Femur (tissue), 1 donor: ENCODE data around the gene SLC27A3.

Experiments
- DNase-seq: peaks from one replicate; pipeline ENCODE4 v3.0.0-alpha.2; 2017

SLC27A3 gene

DNA sequence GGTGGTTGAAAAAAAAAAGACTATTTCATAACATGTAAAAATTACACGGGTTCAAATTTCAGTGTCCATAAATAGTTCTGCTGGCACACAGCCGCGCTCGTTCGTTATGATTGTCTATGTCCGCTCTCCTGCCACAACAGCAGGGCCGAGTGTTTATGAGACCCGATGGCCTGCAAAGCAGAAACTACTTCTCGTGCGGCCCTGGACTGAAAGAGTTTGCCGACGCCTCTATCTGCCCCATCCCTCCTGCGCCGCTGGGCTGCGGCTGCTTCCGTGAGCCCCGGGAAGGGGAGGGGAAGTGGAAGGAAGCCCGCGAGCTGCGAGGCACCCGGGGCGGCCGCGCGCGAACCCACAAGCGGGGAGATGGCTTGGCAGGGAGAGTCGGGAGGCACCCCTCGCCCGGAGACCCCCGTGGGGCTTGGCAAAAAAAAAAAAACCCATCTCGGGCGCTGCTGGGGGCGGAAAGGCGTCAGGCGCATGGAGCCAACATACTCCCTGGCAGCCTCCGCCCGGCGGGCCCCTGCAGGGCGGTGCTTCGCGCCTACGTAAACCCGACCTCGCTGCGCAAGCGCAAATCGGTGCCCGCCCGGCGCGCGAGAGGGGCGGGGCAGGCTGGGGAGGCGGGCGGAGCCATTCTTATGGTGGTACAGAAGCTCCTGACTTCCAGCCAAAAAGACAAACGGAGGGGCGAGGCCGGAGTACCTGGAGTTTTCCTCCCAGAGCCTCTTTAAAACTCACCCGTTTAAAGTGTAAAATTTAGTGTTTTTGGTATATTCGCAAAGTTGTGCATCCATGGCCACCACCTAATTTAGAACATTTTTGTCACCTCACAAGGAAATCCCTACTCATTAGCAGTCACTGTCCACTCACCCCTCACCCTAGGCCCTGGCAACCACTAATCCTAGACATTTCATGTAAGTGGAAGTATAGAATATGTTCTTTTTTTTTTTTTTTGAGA, 8.3 kb downstream of the SLC27A3 start:
- DNase-seq: peak; percentile 95

DNA sequence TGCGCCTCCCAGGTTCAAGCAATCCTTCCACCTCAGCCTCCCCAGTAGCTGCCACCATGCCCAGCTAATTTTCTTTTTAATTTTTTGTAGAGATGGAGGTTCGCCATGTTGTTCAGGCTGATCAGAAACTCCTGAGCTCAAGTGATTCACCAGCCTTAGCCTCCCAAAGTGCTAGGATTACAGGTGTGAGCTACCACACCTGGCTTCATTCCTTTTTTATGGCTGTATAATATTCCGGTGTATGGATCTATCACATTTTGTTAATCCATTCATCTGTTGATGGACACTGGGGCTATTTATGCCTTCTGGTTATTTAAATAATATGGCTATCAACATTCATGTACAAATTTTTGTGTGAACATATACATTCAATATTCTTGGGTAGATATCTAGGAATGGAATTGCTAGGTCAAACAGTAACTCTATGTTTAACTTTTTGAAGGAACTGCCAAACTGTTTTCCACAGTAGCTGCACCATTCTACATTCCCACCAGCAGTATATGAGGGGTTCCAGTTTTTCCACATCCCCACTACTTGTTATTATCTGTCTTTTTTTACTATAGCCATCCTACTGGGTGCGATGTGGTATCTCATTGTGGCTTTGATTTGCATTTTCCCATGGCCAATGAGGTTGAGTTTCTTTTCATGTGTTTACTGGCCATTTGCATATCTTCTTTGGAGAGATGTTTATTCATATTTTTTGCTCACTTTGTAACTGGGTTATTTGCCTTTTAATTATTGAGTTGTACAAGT, 11.0 kb downstream of the SLC27A3 start:
- DNase-seq: no peak

DNA sequence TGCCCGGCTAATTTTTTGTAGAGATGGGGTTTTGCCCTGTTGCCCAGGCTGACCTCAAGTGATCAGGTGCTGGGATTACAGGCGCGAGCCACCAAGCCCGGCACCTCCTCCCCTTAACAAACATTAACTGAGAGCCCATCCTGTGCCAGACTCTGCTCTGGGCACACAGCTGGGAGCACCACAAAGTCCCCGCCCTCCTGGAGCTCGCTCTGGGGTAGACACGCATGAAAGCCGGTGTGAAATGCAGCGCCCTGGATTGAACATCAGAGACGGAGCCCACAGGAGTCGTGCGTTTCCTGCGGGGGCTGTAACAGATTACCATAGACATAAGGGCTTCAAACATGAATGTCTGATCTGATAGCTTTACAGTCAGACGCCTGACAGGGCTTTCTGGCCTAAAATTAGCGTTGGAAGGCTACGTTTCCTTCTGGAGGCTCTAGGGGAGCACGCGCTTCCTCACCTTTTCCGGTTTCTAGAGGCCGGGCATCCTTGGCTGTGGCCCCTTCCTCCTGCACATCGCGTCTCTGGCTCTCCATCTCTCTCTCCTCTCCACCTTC, 14.3 kb downstream of the SLC27A3 start:
- no peak for DNase-seq

DNA sequence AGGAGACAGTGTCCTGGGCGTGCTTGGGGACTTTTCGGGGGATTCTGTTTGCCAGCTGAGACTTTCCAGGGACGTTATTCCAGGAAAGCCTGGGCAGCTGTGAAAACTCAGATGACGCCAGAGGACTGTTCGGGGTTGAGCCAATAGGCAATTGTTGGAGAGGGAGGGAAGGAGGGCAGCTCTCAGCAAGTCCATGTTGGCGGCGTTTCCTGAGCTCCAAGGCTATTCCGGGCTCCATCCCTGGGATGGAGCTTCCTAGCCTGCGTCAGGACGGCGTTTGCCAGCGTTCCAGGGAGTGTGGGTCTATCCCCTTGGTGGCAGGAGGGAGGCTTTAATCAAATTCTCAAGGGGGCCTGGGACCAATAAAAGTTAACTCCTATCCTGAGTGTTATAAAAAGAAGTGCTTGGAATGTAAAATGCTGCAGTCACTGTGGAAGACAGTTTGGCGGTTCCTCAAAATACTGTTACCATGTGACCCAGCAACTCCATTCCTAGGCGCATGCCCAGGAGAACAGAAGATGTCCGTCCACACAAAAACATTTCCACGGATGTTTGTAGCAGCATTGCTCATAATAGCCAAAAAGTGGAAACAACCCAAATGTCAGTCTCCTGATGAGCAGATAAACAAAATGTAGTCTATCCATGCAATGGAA, 15.2 kb downstream of the SLC27A3 start:
- DNase-seq: peak; percentile 93

DNA sequence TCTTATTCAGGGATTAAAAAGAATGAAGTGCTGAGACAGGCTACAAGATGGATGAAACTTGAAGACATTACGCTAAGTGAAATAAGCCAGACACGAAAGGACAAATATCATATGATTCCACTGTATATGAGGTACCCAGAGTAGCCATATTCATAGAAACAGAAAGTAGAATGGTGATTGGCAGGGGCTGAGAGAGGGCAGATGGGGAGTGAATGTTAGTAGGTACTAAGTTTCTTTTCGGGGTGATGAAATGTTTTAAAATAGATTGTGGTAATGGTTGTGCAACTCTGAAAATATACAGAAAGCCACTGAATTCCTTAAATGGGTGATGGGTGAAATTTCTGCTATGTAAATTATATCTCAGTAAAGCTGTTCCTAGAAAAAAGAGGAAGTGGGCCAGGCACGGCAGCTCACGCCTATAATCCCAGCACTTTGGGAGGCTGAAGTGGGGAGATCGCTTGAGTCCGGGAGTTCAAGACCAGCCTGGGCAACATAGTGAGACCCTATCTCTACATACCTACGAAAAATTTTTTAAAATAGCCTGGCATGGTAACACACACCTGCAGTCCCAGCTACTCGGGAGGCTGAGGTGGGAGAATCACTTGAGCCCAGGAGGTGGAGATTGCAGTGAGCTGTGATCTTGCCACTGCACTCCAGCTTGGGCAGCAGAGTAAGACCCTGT, 15.9 kb downstream of the SLC27A3 start:
- no peak for DNase-seq

DNA sequence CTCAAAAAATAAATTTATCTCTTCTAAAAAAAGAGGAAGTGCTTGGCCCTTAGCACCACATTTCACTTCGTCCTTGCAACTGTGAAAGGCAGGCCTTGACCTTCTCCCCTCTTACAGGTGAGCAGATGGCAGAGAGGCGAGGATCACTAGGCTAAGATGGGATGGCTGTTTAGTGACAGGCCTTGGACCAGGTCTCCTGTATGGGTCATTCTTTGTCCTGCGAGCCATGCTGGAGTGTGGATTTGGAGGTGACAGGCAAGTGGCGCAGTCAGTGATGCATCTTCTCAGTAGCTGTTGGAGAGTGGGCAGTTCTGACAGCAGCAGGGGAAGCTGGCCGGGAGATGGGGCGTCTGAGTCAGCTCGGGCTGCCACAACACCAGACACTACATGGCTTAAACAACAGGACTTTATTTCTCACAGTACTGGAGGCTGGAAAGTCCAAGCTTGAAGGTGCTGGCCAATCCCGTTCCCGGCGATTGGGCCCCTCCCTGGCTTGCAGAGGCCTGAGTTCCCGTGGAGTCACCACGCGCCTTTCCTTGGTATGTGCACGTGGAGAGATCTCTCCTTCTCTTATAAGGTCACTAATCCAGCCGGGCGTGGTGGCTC, 16.5 kb downstream of the SLC27A3 start:
- no peak for DNase-seq

DNA sequence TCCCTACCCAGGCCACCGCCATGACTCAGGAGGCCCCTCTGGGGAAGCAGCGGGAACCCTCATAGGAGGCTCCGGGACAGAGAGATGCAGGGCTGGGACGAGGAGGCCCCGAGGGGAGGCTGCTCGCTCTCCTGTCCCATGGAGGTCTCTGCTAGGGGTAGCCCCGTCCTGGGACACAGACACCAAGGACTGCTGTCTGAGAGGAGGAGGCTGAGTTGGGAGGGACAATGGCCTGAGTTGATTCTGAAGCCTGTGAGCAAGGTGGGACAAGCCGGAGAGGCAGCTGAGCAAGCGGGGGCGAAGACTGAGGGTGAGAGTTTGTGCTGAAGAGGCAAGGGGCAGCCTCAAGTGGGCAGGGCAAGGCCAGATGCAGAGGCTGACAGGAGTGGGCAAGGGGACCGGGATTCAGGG, 17.4 kb downstream of the SLC27A3 start:
- no peak for DNase-seq

DNA sequence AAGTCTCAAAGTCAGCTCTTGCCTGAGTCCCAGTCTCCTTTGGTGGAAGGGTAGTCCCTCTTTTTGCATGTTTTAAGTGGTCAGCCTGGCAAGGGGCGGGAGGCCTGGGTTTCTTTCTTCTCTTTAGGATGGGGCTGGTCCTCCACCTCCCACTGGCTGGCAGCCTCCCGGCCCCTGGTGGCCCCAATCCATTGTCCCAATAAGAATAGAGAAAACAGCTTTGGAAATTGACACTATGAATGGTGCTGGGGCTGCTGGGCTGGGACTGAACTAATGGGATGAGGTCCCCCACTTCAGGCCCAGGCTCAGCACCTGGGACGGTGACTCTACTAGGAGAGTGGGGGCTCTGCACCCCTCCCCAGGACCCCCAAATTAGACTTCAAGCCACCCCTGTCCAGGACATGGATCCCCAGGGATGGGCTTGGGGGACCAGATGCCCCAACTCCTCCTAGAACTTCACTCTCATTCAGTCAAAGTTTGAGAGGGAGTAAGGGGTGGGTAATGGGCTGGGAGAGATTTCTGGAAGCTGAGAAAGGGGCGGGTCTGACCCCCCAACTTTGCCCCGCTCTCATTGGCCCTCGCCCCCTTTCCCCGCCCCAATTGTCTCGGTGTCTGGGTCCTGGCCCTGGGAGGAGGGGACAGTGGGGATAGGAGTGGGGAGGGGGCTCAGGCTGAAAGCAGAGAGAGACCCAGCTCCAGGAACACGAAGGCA, 18.2 kb downstream of the SLC27A3 start:
- no peak for DNase-seq

DNA sequence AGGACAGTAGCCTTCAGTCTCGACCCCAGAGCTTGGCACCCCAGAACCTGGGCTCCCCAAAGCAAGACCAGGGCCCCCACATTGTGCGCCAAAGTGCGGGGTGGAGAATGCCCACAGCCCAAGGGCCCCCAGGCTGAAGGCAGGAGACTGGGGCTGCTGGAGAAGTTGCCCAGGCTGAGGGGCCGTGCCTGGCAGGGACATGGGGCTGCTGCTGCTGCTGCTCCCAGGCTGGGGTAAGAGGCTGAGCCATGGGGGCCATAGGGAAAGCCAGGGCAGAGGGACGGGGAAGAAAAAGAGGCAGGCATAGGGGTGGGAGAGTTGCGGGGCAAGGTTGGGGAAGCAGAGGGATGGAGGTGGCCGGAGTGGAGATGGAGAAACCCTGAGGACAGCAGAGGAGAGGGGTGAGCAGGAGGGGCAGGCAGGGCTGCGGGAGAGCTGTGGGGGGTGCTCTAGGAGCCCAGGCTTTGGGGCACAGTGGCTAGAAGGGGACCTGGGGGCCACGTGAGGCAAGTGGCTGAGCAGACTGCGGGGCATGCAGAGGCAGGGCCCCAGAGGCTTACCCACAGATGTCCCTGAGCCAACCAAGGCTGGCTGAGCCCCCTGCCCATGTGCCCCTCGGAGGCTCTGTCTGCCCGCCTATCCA, 18.9 kb downstream of the SLC27A3 start:
- DNase-seq: no peak

DNA sequence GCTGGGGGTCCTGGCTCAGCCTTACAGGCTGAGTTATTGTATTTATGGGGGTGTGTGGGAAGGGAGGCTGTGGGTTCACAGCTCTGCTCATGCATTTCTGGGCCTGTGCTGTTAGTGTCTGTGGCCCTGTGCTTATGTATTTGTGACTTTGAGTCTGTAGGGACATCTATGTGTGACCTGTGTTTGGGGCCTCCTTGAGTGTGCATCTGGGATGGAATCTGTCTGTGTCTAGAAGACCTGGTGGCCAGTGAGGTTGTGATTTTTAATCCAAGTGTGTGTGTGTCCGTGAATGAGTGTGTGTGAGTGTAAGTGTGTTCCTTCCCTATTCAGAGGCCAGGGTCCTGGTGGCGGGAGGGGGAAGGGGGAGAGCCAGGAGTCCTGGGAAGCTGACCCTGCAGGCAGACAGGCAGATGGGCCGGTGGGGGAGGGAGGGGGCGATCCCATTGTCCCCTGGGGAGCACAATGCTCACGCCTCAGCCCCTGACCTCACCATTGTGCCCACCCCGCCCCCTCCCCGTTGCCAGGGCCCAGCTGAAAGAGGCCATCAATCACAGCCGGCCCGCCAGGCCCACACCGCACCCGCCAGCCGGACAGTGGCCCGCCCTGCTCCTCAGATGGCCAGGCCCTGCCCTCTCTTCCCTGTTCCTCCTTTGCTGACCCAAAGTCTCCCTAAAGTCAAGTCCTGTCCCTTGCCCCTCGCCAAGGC, 19.6 kb downstream of the SLC27A3 start:
- no peak for DNase-seq

DNA sequence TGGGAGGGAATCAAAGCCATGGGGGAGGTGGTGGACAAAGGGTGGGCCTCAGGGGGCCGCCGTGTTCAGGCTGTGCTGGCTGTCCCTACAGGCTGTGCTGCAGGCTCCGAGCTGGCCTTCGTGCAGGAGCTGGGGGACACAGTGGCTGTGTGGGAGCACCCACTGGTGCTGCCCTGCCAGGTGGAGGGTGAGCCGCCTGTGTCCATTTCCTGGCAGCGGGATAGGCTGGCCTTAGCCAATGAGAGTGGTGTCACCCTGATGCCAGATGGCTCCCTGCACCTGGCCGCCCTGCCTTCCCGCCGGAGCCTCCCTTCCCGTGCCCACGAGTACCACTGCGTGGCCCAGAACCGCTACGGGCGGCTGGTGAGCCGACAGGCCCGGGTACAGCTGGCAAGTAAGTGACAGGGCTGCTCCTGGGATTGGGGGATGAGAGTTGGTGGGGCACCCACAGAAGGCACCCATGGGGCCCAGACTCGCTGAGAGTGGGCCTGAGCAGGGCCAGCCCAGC, 20.2 kb downstream of the SLC27A3 start:
- DNase-seq: no peak

DNA sequence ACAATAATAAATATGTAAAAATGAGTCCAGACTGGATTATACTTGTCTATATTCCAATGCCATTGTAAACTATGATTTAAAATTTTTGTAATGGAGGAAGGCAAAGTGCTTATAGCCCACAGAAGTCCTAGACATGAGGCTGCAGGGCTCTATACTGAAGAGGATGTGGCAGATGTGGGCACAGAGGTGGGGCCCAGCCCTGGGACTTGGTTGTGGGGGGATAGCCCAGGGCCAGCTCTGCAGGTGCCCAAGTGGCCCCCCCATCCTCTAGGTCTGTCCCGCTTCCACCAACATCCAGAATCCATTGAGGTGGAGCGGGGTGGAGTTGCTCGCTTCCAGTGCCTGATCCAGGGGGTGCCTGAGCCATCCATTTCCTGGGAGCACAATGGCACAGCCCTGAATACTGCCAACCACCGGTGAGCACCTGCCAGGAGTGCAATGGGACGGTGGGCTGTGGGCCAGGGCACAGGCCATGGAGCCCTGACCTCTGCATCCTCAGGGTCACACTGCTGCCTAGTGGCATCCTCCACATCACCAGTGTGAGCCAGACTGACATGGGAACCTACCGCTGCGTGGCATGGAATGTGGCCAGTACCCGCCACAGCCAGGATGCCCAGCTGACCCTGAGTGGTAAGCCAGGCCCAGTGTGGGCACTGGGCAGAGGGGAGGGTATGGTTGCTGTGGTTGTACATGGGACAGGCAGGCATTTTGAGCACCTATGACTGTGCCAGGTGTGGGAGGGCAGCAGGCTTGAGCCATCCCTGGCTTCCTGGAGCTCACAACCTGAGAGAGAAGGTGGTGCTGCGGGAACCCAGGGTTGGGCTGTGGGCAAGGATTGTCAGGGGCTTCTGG, 21.0 kb downstream of the SLC27A3 start:
- no peak for DNase-seq

DNA sequence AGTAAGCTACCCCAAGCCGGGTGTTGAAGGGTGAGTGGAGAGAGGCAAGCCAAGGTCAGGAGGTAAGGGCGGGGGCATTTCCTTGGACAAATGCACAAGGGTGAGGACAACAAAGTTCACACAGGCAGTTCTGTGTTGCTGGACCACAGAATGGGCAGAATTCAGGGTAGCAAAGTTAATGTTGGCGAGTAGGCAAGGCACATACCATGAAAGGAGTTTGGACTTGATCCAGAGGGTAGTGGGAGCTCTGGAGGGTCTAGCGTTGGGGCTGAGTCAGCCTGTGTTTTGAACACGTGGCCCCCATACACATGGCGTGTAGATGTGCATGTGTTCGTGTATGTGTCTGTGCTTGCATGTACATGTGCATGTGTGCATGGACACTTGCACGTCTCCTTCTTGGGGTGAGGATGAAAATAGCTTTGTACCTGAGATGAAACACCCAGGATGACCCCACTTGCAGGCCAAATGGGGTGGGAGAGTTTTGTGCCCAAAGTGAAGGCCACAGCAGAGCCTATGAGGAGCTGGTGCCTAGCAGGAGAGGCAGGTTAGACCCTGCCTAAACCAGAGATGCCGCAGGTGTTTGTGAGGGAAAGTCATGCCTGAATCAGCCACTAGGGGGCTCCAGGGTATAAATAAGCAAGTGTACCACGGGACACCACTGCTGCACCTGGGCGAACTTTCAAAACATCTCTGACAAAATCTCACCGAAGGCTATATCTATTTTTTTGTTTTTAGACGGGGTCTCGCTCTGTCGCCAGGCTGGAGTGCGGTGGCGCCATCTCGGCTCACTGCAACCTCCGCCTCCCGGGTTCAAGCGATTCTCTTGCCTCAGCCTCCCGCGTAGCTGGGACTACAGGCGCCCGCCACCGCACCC, 21.8 kb downstream of the SLC27A3 start:
- DNase-seq: peak; percentile 75

DNA sequence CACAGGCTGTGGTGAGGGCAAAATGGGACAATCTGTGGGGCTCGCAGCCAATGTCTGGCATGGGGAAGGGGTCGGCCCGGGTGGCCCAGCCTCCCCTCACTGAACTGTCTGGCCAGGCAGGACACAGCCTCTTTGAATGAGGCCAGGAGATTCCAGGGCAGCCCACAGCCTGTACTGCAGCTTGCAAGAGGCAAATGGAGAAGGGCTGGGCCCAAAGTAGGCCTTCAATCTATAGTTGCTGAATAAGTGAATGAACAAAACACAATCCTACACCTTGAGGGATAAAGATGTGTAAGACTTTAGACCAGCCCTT, 23.2 kb downstream of the SLC27A3 start:
- no peak for DNase-seq

DNA sequence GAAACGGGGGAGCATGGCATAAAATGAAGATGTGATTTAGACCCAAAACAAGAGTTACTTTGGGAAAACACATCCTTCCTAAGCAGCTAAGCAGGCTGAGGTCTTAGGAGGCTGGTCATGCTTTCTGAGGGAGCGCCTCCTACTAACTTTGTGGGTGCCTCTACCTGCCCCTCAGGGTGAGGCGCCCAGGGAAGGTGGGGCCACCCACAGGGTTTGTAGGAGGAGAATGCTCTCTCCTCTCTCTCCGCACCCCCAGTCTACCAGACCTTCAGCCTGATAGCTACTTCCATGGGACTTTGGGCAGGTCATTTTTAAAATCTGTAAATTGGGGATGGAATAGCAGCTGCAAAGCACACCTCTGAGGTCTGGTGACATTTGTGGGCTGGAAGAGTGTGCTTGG, 23.8 kb downstream of the SLC27A3 start:
- DNase-seq: no peak

DNA sequence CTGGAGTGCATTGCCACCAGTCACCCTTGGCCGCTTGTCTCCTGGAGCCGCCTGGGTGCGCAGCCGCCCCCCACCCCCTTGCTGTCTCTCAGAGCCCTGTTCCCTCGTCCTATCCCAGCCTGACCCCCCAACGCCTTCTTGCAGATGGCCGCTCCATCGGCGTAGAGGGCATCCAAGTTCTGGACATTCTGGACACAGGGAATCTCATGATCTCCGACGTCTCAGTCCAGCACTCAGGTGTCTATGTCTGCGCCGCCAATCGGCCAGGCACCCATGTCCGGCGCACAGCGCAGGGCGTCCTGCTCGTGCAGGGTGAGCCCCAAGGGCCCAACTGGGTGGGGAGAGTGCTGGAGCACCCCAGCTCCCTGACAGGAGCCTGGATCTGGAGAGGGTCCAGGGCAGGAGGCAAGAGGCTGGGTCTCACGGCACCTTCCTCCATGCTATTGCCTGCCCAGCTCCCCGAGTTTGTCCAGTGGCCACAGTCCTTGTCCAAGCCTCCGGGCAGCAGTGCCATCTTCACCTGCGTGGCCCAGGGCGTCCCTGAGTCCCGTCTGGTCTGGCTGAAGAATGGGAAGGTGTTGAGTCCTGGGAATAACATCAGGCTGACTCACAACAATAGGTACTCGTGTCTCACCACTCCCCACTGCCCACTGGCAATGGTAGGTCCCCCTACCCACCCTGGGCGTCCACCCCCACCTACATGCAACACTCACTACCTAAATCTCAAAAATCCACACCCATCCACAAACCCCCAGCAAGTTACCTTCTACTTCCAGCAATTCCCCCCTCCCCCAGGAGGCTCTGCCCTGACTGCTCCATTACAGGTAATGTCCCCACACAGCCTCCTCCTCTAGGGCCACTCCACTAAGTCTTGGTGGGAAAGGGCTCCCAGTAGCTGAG, 24.6 kb downstream of the SLC27A3 start:
- no peak for DNase-seq

DNA sequence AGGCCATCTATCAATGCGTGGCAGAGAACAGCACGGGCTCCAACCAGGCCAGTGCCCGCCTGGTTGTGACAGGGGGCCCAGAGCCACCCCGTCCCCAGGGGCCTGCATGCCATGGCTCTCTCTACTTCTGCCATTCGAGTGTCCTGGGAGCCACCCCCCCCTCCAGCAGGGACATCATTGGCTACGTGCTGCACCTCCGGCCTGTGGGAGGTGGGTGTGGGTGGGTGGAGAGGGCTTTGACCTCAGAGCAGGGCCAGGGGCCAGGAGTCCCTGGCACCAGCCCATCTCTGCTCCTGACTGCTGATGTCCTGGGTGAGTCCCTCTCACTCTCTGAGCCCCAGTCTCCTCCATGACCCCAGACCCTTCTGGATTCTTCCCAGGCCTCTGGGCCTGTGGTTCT, 25.3 kb downstream of the SLC27A3 start:
- DNase-seq: no peak
